HG02943 (cell line): Measurements from ENCODE around the gene PITPNM3.
A peak's percentile ranks its signal among the peaks of the same experiment; 100 is the strongest.

ENCODE experiments used
- ATAC-seq: cut with Tn5 transposase; IDR thresholded peaks from one replicate; pipeline ENCODE4 v1.9.1; 2021; ENCODE audit warnings: mild to moderate bottlenecking, low read depth, moderate library complexity; ENCODE audit not compliant: unreplicated experiment

Gene PITPNM3

DNA sequence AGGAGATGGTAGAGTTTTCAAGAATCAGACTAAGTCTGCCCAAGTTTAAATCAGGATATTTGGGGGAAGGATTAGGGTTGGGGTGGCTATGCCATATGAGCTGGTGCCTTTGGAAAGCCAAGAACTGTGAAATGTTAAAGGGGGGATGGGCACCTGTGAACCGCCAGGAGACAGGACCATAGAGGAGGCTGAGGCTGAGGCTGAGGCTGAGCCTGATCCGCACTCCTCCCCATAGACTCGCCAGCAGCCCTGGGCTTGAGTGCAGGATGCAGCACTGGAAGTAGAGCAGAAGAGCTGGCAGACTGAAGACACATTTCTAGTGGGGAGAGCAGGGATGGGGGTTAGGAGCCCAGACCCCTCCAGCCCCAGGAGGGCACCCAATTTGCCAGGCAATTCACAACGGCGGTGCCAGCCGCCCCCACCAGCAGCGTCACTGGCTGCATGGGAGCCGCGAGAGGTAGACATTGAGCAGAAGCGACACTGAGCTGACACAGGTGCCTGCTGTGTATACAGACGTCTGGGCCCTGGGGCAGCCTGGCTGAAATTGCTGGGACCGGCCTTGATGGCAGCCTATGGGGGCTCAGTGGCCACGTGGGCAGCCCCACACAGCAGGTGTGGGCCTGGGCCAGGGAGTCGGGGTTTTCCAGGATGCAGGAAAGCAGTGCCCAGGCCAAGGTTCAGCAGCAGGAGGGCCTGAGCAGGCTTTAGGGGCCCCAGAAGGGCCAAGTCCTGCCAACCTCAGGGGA, 102.9 kb downstream of the PITPNM3 start:
- no peak for ATAC-seq

DNA sequence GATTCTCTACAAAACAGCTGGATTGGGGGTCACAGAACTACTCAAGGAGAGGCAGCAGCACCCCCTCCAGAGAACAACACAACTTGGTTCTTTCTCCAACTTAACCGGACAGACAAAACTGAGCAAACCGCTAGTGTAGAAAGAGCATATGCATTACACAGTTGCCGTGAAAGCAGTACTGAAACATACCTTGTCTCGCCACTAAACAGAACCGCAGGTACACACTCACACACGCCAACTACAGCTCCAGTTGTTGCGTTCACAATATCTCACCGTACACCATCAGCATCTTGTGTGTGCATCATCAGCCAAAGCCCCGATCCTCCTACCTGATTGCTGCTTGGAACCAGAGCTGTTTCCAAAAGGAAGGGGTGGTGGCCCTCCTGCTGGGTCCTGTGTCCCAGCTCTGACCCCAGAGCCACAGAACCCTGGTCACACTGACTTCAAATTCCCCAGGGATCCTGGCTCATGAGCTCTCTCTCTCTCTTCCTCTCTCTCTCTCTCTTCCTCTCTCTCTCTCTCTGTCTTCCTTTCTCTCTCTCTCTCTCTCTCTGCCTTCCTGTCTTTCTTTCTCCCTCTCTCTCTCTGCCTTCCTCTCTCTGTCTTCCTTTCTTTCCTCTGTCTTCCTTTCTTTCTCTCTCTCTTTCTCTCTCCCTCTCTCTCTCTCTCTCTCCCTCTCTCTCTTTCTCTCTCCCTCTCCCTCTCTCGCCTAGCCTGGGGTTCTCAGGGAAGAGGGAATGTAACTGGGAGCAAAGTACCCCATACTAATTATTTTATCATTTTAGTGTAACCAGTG, 103.7 kb downstream of the PITPNM3 start:
- no peak for ATAC-seq

DNA sequence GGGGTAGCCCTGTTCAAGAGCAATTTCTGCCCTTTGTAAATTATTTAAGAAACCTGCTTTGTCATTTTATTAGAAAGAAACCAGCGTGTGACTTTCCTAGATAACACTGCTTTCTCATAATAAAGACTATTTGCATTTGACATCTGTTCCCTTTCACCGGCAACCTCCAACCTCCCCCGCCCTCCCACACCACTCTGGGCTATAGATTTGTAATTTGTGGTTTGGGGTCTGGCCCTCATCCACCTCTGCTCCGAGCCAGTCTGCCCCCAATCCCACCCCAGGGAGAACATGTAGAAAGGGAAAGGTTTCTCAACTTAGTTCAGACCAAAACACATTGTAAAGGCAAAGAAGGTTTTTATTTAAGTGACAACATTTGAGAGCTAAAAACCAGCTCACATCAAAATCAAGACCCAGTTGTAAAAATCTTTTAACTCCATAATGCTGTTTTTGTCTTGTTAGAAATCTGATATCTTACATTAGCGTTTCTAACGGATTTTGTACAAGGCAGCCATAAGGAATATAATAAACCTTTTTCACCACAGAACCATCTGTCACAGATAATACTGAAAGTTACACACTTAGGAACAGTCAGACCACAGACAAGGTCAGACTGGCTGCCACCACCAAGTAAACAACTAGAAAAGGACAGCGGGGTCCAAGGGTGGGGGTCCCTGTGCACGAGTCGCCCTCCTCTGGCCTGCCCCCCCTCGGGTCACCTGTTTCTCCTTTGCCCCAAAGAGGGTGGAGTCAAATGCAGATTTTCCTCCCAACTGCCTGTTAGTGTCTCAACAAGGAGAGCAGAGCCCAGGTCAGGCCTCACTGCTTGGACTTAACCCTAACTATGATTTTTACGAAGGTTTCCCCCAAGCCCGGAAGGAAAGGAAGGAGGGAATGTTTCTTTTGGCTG, 105.2 kb downstream of the PITPNM3 start:
- no peak for ATAC-seq

DNA sequence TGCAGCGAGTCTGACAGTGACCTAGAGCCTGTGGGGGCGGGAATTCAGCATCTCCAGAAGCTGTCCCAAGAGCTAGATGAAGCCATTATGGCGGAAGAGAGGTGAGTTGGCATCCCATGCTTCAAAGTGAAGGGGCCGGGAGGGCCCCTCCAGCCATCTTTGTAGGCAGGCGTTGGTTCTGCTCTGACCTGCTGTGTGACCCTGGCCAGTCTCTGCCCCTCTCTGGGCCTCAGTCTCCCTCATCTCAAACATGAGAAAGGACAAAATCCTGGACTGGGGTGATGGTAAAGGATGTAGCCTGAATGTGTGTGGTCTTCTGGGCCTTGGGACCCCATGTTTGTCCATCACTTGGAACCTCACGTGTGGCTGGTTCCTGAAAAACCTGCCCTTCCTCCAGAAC, 107.0 kb downstream of the PITPNM3 start:
- no peak for ATAC-seq

DNA sequence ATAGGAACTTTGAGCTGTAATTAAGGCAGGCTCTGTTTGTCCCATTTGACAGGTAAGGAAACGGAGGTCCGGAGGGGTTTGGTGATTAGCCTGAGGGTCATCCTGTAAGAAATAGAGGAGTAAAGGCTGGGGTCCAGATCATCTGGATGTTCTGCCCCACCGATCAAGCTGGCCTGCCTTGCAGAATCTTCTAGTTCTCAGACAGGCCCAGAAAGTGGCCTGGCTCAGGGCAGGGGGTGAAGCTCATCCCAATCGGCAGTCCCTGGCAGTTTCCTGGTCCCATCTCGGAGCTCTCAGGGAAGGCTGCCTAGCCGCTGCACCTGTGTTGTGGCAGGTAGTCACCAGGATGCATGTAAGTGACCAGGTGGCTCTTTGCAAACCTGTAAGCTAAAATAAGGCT, 107.9 kb downstream of the PITPNM3 start:
- ATAC-seq = no peak

DNA sequence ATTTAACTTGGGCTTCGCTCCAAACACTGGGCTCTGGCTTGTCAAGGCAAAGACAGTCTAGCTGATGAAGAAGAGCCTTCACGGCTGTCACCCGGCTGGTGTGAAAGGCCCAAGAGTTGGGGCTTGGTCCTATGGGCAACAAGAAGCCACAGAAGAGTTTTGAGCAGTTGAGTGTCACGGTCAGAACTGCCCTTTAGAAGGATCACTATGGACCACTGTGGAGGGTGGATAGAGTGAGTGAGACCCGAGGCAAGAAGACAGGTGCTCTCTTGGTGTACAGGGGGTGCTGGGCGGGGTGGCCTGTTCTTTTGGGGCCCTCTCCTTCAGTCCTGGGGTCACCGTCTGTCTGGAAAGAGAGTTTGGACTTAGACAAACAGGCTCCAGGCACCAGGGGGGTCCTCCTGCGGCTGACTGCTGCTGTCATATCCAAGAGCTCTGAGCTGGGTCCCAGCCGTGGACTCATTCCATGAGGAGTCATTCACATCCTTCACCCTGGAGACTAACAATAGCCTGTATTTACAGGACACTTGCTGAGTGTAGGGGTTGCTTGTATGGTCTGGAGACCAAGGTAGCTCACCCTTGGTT, 109.7 kb downstream of the PITPNM3 start:
- no peak for ATAC-seq

DNA sequence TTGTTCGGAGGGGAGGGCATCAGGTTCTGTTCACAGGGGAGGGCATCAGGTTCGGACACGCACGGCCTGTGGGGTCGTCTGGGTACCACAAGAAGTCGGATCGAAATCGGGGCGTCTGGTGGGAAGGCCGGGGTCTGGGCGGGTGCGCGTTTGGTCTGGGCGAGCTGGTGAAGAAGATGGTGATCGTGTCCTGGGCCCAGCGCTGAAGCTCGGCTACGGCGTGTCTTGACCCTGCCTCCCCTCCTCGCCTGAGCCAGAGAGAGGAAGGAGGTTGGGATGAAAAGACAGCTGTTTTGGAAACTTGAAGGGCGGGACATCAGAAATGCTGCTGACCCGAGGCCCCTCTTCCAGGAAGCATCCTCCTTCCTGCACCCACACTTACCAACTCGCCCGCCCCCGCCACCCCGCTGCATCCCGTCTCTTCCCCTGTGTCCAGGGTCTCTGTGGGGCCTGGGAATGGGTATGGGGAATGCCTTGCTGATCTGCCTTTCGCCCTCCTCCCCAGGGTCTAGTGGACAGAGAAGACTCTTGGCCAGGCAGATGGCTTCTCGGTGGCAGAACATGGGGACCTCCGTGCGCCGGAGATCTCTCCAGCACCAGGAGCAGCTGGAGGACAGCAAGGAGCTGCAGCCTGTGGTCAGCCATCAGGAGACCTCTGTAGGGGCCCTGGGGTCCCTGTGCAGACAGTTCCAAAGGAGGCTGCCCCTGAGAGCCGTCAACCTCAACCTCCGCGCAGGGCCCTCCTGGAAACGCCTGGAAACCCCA, 111.6 kb downstream of the PITPNM3 start:
- ATAC-seq = no peak

DNA sequence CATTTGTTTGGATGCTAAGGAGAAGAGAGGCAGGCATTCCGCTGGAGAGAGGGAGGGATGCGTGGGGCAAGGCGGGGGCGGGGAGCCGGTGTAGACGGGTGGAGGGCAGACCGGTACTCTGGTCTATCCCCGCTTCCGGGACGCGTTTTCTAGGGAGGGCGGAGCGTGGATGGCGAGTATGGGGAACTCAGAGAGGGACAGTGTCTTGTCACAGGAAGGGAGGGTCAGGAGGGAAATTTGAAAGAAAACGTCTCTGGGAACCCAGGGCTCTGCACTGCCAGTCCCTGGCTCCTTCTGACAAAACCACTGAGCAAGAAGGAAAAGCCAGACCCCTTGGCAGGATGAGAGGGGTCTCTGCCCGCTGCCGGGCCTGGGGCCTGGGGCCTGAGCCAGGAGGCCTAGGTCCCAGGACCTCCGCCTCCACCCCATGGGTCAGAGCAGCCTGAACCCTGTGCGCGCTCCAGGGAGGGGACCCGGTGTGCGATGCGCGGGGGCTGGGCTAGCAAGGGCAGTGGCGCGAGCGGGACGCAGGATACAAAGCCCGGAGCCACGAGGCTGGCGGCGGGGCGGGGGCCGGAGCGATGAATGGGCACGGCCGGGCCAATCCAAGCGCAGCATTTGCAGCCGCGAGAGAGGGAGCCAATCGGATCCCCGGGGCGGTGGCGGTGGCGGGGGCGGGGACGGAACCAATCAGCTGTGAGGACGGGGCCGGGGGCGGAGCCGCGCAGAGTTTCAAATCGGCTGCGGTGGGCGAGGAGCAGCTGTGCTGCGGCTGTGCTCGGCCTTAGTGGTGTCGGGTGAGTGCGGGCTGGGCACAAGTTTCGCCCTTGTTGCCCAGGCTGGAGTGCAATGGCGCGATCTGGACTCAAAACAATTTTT, 112.4 kb downstream of the PITPNM3 start, which contains the start of gene PIMREG:
TSS of gene PIMREG (plus strand) at position 764 of the 879 bp plus-strand sequence. CDS start 656 bp downstream, outside the sequence.
- ATAC-seq = peak; percentile 80

DNA sequence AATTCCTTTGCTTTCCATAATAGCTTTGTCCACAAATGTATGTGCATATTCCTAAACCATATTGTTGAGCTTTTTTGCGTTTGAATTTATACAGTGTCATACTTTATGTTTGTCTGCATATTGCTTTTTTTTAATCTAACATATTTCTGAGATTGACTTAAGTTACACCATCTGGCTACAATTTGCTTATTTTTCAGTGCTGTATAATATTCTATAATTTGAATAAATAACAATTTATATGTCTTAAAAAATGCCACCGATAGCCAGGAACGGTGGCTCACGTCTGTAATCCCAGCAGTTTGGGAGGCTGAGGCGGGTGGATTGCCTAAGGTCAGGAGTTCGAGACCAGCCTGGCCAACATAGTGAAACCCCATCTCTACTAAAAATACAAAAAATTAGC, 113.6 kb downstream of the PITPNM3 start:
- no peak for ATAC-seq

DNA sequence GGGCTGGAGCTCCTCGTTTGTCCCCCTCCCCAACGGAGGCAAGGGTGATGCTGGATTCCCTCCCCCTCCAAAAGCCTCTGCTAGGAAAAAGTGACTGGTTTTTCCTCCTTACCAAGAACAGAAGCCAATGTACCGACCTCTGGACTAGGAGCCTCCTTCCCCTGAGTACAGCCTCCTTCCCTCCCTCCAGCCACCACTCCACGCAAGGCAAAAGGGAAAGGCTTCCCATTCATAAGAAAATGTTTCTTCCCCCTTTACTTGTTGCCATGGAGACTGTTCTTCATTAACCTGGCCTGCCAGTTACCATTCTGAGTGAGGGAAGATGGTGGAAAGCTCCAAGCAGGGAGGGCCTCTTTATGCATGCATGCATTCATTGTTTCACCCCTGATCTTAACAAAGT, 116.4 kb downstream of the PITPNM3 start:
- no peak for ATAC-seq

DNA sequence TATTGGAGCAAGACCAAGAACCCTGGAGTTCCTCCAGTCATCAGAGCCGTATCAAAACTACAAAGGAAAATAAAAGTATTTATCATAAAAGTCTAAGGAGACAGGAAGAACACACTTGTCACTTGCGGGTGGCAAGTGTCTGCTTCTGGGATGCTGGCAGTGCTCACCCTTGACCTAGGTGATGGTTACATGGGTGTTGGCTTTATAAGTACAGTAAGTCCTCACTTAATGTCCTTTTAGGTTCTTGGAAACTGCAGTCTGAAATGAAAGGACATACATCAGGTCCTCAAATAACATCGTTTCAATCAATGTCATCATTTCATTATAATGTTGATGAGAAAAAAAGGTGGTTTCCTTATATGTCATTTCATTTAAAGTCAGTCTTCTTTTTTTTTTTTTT, 118.4 kb downstream of the PITPNM3 start:
- ATAC-seq = no peak

DNA sequence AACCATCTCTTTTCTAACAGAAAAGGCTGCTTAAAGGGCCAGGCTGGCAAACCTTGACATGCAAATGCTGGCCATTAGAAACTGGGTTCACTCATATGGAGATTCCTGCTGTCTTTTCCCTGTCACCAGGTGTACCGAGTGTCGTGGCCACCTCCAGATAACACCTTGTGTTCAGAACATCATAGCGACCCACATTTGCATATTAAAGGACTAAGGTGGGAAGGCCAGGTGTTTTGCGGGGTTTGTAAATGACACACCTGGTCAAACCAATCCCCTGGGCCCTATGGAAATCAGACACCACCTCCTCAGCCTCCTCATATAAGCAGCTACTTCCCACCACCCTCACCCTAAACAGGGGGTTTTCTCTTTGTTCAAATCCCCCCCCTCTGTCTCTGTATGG, 118.9 kb downstream of the PITPNM3 start:
- ATAC-seq = no peak

DNA sequence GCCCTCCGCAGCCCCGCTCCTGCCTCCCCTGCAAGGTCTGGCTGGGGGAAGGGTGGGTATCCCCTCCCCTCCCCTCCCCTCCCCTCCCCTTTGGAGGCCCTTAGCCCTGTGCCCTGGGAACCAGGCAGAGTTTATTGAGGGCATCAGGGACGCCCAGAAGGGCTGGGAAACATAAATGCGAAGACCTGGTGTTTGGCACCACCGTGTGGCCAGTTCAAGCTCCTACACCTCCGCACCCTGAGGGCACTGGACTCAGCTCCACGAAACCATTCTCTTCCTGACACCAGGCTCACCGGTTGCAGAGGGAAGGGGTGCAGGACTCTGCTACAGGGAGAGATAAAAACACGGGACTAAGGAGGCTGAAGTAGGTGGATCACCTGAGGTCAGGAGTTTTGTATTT, 120.4 kb downstream of the PITPNM3 start:
- no peak for ATAC-seq

DNA sequence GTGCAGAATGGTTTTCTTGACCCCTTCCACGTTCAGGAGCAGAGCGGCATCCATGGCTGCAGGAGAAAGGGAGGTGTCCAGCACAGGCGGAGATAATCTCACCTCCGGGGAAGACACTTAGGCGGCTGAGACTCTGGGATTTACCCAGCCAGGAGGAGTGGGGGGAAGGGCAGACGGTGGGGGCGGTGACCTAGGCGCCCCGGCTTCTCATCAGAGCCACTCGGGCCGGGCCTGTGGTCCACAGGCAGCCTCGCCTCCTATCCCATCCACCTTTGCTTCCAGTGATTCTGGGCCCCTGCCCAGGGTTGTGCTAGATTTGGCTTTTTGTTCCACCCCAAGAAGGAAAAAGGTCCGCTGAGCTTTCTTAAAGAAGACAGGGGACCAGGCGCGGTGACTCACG, 121.3 kb downstream of the PITPNM3 start, which contains the start of gene AIPL1:
TSS of gene AIPL1 (minus strand) at position 71 of the 400 bp plus-strand sequence. CDS start at position 54, 17 bp downstream.
- no peak for ATAC-seq

DNA sequence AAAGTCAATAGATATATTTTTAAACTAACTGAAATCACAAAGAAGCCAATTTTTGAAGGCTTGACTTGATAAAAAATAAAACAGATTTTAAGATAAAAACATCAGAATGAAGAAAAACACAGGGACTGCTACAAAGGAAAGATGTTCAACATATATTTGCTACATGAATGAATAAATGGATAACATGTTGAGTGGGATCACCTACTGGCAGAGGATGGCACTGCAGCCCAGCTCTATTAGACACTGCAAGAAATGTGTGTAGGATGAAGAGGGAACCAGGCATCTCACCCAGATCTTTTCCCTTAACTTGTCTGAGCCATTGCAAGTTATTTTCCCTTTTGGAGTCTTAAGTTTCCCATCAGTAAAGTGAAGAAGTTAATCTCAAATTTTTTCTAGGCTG, 125.6 kb downstream of the PITPNM3 start:
- no peak for ATAC-seq

DNA sequence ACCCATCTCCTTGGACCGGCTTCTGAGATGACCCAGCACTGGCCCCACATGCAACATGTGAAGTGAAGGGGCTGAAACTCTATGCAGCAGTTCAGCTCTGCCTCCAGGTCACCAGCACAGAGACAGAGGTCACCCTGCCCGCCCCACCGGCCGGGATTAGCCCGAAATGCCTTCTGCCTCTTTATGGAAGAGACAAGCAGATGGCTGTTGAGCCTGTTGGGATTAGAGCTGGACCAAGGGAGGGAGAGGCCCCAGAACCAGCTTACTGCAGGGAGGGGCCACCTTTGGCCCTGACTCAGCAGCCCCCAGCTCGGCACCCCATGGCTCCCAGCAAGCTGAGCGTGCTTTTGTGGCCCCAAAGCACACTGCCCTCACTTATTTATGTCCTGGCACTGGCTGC, 127.1 kb downstream of the PITPNM3 start:
- no peak for ATAC-seq

DNA sequence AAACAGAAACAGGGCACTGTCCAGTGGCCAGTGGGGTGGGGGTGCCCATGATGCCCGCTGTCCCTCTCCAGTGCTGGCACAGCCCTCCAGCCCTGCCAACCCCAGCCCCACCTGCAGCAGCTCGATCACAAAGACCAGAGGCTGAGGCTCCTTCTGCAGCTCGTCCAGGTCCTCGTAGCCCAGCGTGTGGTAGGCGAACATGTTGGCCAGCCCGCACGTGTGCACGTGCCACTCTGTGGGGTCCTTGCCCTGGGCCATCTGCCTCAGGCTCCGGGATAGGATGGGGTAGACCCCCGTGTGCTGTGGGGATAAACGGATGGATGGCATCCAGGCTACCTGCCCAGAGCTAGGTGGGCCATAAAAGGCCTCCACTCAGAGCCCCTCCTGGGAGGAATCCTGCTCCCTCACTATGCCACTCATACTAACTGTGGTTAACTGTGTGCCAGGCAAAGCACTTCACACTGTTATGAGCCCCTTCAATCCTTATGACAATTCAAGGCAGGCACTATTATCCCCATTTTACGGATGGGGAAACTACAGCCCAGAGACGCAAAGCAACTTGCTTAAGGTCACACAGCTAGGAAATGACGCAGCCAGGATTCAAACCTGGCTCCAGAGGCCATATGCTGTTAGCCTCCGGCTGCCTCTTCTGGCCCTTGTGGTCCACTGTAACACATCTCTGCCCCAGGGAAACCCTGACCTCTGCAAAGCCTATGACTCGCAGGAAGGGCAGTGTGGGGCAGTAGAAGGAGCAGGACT, 128.0 kb downstream of the PITPNM3 start:
- ATAC-seq = no peak

DNA sequence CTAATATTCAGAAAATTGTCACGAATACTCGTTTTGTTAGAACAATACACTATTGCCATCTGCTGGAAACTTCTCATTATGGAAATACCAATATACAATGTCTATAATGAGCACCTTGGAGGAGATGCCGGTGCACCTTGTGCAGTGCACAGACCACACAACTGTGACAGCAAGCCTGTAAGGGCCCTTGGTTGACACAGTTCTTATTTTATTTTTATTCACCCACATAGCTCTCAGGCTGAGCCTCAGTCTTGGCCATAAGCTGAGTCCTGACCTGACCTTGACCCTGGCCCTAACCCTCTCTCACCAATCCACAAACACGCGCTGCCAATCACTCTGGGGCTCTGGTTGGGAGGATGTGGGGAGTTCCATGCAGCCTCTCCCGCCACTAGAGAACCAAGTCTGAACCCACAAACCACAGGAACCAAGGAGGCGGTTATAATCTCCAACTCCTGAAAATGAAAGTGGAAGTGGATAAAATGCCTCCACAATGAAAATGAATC, 129.0 kb downstream of the PITPNM3 start:
- ATAC-seq = no peak
